H1 (cell line): Measurements from ENCODE around the gene IQGAP1. TPM values are rescaled to one million over a fixed set of nuclear protein-coding genes. Genes with fewer than 3 reads are reported as not detected.

ENCODE experiments used
- CTCF ChIA-PET: fragments of 300-600 bp; sonication (Branson Sonifier 250); formaldehyde crosslinking; loops from one replicate; lab custom pipeline; 2021; ENCODE audit not compliant: partially characterized antibody; lab: Charles Lee
- POLR2A ChIA-PET: fragments of 300-600 bp; sonication (Branson Sonifier 250); formaldehyde crosslinking; loops from one replicate; lab custom pipeline; 2021; ENCODE audit warnings: inconsistent platforms; ENCODE audit not compliant: partially characterized antibody; lab: Charles Lee
- DNase-seq, 2 experiments: peaks; one replicate each; pipeline versions ENCODE4 v3.0.0 to v3.0.0-alpha.2; 2010 to 2022; ENCODE audit warnings: low spot score in 2 of 2, low read depth in 1 of 2, mixed read lengths in 1 of 2
- FAIRE-seq: peaks from 2 replicates; lab custom pipeline; 2011; peaks lifted over from hg19 to GRCh38; lab: Jason Lieb, UNC
- H2AFZ ChIP-seq: 2 replicates; pipeline ENCODE4 v1.8.1; 2012; ENCODE audit warnings: low read length, inconsistent platforms
- H2AK5ac ChIP-seq: 2 replicates; pipeline ENCODE4 v1.6.1; 2013; ENCODE audit warnings: low read depth, low read length
- H2BK120ac ChIP-seq: replicated peaks from 2 replicates; pipeline ENCODE3; 2013; ENCODE audit warnings: low read depth, low read length, inconsistent platforms
- H2BK12ac ChIP-seq: 2 replicates; pipeline ENCODE4 v1.6.1; 2013; ENCODE audit warnings: low read depth, low read length
- H2BK15ac ChIP-seq: 2 replicates; pipeline ENCODE4 v1.6.1; 2013; ENCODE audit warnings: low read length
- H2BK20ac ChIP-seq: 2 replicates; pipeline ENCODE4 v1.6.1; 2013; ENCODE audit warnings: low read length
- H2BK5ac ChIP-seq: 2 replicates; pipeline ENCODE4 v1.6.1; 2013; ENCODE audit warnings: low read depth, low read length
- H3K14ac ChIP-seq: 2 replicates; pipeline ENCODE4 v1.6.1; 2013; ENCODE audit warnings: inconsistent platforms; ENCODE audit not compliant: insufficient read length
- H3K18ac ChIP-seq: 2 replicates; pipeline ENCODE4 v1.6.1; 2013; ENCODE audit warnings: low read length; ENCODE audit errors: extremely low read depth
- H3K23ac ChIP-seq: 2 replicates; pipeline ENCODE4 v1.6.1; 2013; ENCODE audit warnings: inconsistent platforms; ENCODE audit not compliant: insufficient read length
- H3K23me2 ChIP-seq: 2 replicates; pipeline ENCODE4 v1.6.1; 2013; ENCODE audit warnings: low read depth, low read length
- H3K27ac ChIP-seq: 2 replicates; pipeline ENCODE4 v1.6.1; 2011; ENCODE audit warnings: low read depth, low read length, inconsistent platforms
- H3K27me3 ChIP-seq, 4 experiments: replicated peaks in 1 of 4; 1 replicate in 1 of 4; 2 replicates in 3 of 4; pipeline versions ENCODE4 v1.6.1 to v1.8.1; 2011 to 2013; ENCODE audit warnings: low read length in 3 of 4, mild to moderate bottlenecking in 3 of 4, inconsistent platforms in 2 of 4, mixed read lengths in 2 of 4, moderate library complexity in 1 of 4; ENCODE audit not compliant: control insufficient read depth in 3 of 4, insufficient read depth in 3 of 4; ENCODE audit errors: extremely low read depth in 1 of 4
- H3K36me3 ChIP-seq, 4 experiments: 2 replicates each; pipeline versions ENCODE4 v1.6.1 to v1.8.1; 2011 to 2013; ENCODE audit warnings: mild to moderate bottlenecking in 4 of 4, low read length in 3 of 4, moderate library complexity in 2 of 4, control low read depth in 1 of 4, inconsistent platforms in 1 of 4; ENCODE audit not compliant: insufficient read depth in 4 of 4, control insufficient read depth in 2 of 4
- H3K4ac ChIP-seq: replicated peaks from 2 replicates; pipeline ENCODE3; 2013; ENCODE audit warnings: low read length, low read depth, mixed read lengths, inconsistent platforms; ENCODE audit not compliant: insufficient read length
- H3K4me1 ChIP-seq, 4 experiments: replicated peaks in 1 of 4; 1 replicate in 1 of 4; 2 replicates in 3 of 4; pipeline versions ENCODE4 v1.6.1 to v1.8.1; 2011 to 2013; ENCODE audit warnings: low read length in 3 of 4, inconsistent platforms in 2 of 4, mixed read lengths in 1 of 4; ENCODE audit not compliant: insufficient read depth in 4 of 4, control insufficient read depth in 3 of 4
- H3K4me2 ChIP-seq, 2 experiments: 2 replicates each; pipeline versions ENCODE4 v1.6.1 to v1.8.1; 2011 to 2013; ENCODE audit warnings: low read depth in 2 of 2, low read length in 2 of 2, control low read depth in 1 of 2, inconsistent platforms in 1 of 2, mild to moderate bottlenecking in 1 of 2; ENCODE audit not compliant: insufficient read depth in 1 of 2
- H3K4me3 ChIP-seq, 4 experiments: fragments of 200-600, 300-600 bp in 1 of 4; sonication (generic), shearing (Covaris generic), sonication (Bioruptor Twin) in 1 of 4; 2 replicates each; pipeline versions ENCODE4 v1.5.1 to v1.8.1; 2011 to 2016; ENCODE audit warnings: low read length in 4 of 4, low read depth in 3 of 4, control low read depth in 2 of 4, inconsistent platforms in 2 of 4, mild to moderate bottlenecking in 2 of 4, mixed read lengths in 1 of 4, moderate library complexity in 1 of 4; ENCODE audit not compliant: insufficient read depth in 2 of 4; ENCODE audit errors: extremely low read depth in 1 of 4
- H3K56ac ChIP-seq: replicated peaks from 2 replicates; pipeline ENCODE3; 2013; ENCODE audit warnings: low read depth, mild to moderate bottlenecking, mixed read lengths, low read length, inconsistent platforms; ENCODE audit not compliant: insufficient read length
- H3K79me1 ChIP-seq: 2 replicates; pipeline ENCODE4 v1.6.1; 2013; ENCODE audit warnings: low read depth, low read length, control low read depth
- H3K79me2 ChIP-seq, 2 experiments: 2 replicates each; pipeline versions ENCODE4 v1.6.1 to v1.8.1; 2012 to 2013; ENCODE audit warnings: low read length in 2 of 2, mild to moderate bottlenecking in 2 of 2, inconsistent platforms in 1 of 2; ENCODE audit not compliant: insufficient read depth in 2 of 2, control insufficient read depth in 1 of 2
- H3K9ac ChIP-seq, 4 experiments: replicated peaks in 1 of 4; 1 replicate in 1 of 4; 2 replicates in 3 of 4; pipeline versions ENCODE4 v1.6.1 to v1.8.1; 2011 to 2013; ENCODE audit warnings: low read depth in 3 of 4, low read length in 3 of 4, control low read depth in 2 of 4, mild to moderate bottlenecking in 2 of 4, moderate library complexity in 2 of 4, inconsistent platforms in 1 of 4; ENCODE audit errors: extremely low read depth in 1 of 4
- H3K9me3 ChIP-seq, 2 experiments: 2 replicates each; pipeline versions ENCODE4 v1.6.1 to v1.8.1; 2012 to 2013; ENCODE audit warnings: mild to moderate bottlenecking in 2 of 2, moderate library complexity in 2 of 2, control low read depth in 1 of 2, inconsistent platforms in 1 of 2, low read depth in 1 of 2, low read length in 1 of 2, mixed read lengths in 1 of 2; ENCODE audit not compliant: insufficient read depth in 2 of 2
- H4K20me1 ChIP-seq, 2 experiments: replicated peaks in 1 of 2; 2 replicates each; pipeline versions ENCODE3 to v1.8.1; 2011 to 2013; ENCODE audit warnings: inconsistent platforms in 2 of 2, low read length in 2 of 2, mild to moderate bottlenecking in 1 of 2; ENCODE audit not compliant: insufficient read depth in 2 of 2, control insufficient read depth in 1 of 2
- H4K5ac ChIP-seq: 2 replicates; pipeline ENCODE4 v1.6.1; 2013; ENCODE audit warnings: low read length, low read depth, mixed read lengths, inconsistent platforms; ENCODE audit not compliant: insufficient read length
- H4K8ac ChIP-seq: 2 replicates; pipeline ENCODE4 v1.8.0; 2013; ENCODE audit warnings: mild to moderate bottlenecking, moderate library complexity, low read length, inconsistent platforms; ENCODE audit not compliant: insufficient read depth; ENCODE audit errors: extremely low read depth
- H4K91ac ChIP-seq: replicated peaks from 2 replicates; pipeline ENCODE3; 2013; ENCODE audit warnings: low read length, mixed read lengths, inconsistent platforms; ENCODE audit not compliant: insufficient read length
- BACH1 ChIP-seq: IDR thresholded peaks from 2 replicates; pipeline ENCODE4 v1.6.1; 2012; ENCODE audit warnings: low read length, improper control_type of control experiment
- BCL11A ChIP-seq, 2 experiments: IDR thresholded peaks; one replicate each; pipeline ENCODE4 v1.6.1; 2011; ENCODE audit warnings: low read depth in 2 of 2, low read length in 2 of 2, mild to moderate bottlenecking in 2 of 2
- CBX5 ChIP-seq: fragments of 300-800, 300-1000 bp; sonication (generic); IDR thresholded peaks from 2 replicates; pipeline ENCODE4 v1.7.1; 2016; ENCODE audit warnings: antibody characterized with exemption, low read length, low read depth
- CBX8 ChIP-seq: fragments of 300-800, 300-1000 bp; sonication (generic); IDR thresholded peaks from 2 replicates; pipeline ENCODE4 v1.7.1; 2016; ENCODE audit warnings: low read depth, low read length, borderline replicate concordance
- EGR1 ChIP-seq: IDR thresholded peaks from 2 replicates; pipeline ENCODE4 v1.6.1; 2011; ENCODE audit warnings: low read depth, low read length, borderline replicate concordance
- HDAC6 ChIP-seq: IDR thresholded peaks from one replicate; pipeline ENCODE4 v1.7.1; 2012; ENCODE audit warnings: low read depth, mild to moderate bottlenecking, inconsistent platforms, low read length, moderate library complexity
- NRF1 ChIP-seq: IDR thresholded peaks from 2 replicates; pipeline ENCODE4 v1.6.1; 2011; ENCODE audit warnings: mild to moderate bottlenecking, low read depth, low read length, improper control_type of control experiment
- POLR2A ChIP-seq, 2 experiments: IDR thresholded peaks; 1 replicate in 1 of 2; 2 replicates in 1 of 2; pipeline ENCODE4 v1.6.1; 2011; ENCODE audit warnings: low read depth in 2 of 2, low read length in 2 of 2, mild to moderate bottlenecking in 2 of 2; ENCODE audit errors: control extremely low read depth in 1 of 2
- SAP30 ChIP-seq: fragments of 300-600 bp; sonication (generic); IDR thresholded peaks from 2 replicates; pipeline ENCODE4 v1.7.1; 2012; ENCODE audit warnings: low read length, moderate library complexity, mild to moderate bottlenecking, inconsistent platforms; ENCODE audit not compliant: insufficient read depth, insufficient replicate concordance
- SIRT6 ChIP-seq: IDR thresholded peaks from one replicate; pipeline ENCODE4 v1.7.1; 2012; ENCODE audit warnings: low read length, inconsistent platforms
- SRF ChIP-seq: IDR thresholded peaks from 2 replicates; pipeline ENCODE4 v1.6.1; 2011; ENCODE audit warnings: mild to moderate bottlenecking, low read depth, low read length, moderate library complexity
- TCF12 ChIP-seq: IDR thresholded peaks from 2 replicates; pipeline ENCODE4 v1.6.1; 2011; ENCODE audit warnings: low read depth, mild to moderate bottlenecking, low read length
- WGBS, 2 experiments: shearing (Covaris generic) in 1 of 2; methylation state at CpG; one replicate each; pipeline versions ENCODE4 v1.1.6 to v1.1.7; 2013 to 2015; ENCODE audit warnings: low lambda C conversion rate in 2 of 2, mixed read lengths in 2 of 2, inconsistent platforms in 1 of 2, low coverage in 1 of 2, missing lambda C conversion rate in 1 of 2; ENCODE audit not compliant: insufficient replicate concordance in 2 of 2, insufficient coverage in 1 of 2, insufficient read length in 1 of 2; ENCODE audit errors: extremely low coverage in 1 of 2, missing lambda C conversion rate in 1 of 2; 5-methylcytosine and 5-hydroxymethylcytosine counted together
- polyA plus RNA-seq, 7 experiments: library from polyadenylated mRNA; depleted of rRNA in 3 of 7; stranded (reverse) in 5 of 7; unstranded in 2 of 7; fragments of >200 nt in 5 of 7; fragments of 200-250 nt in 2 of 7; gene quantifications; 1 replicate in 5 of 7; 2 replicates in 1 of 7; 4 replicates in 1 of 7; pipeline versions ENCODE4 v1.2.1 to v1.2.3, GENCODE V29; 2011 to 2013; ENCODE audit warnings: missing spikeins in 2 of 7, mixed read lengths in 2 of 7
- total RNA-seq: library from RNA; stranded (reverse); fragmentation: NEBNext Ultra II Directional; extraction: Animal tissue kit (Norgen Biotek cat#: 25700); gene quantifications from 2 replicates; pipeline ENCODE4 v1.2.1, GENCODE V29; 2021
- TF ChIP-seq, protein P1 (sequence below), 3 experiments: IDR thresholded peaks; 1 replicate in 2 of 3; 2 replicates in 1 of 3; pipeline versions ENCODE4 v1.5.1 to v1.6.1; 2011; ENCODE audit warnings: low read length in 3 of 3, mild to moderate bottlenecking in 3 of 3, inconsistent platforms in 2 of 3, low read depth in 1 of 3, moderate library complexity in 1 of 3; ENCODE audit not compliant: insufficient read depth in 1 of 3; ENCODE audit errors: control extremely low read depth in 1 of 3

The IQGAP1 gene
- total and polyA plus RNA-seq, 2 of the 8 experiments (the other 6 are each of a cell fraction or from before 2014, with no cell fraction given), result 56.0 to 138 TPM

DNA sequence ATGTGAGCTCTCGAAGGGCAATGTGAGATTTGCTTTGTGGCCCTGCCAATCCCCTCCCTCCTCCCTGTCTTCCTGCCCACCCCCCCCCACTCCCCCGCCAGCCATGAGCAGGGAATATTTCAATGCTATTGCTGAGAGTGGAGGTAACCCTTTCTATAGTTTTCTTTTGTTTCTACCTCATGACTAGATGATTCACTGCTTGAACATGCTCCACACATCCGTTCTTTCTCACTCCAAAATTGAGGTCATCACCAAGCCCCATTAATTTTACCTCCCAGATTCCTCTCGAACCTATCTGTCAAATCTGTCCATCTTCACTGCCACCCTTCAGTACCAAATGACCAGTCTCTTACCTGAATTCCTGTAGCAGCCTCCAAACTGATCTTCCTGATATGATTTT lies 23.8 kb upstream of the IQGAP1 start:
- Histone ChIP-seq H2BK20ac (no peak overlapping the region), H3K4ac (no peak overlapping the region), H3K79me1 (no peaks in the 10 kb centered on the region), H3K79me2 (no peaks in the 10 kb centered on the region), H3K4me1 (no peaks in the 10 kb centered on the region), H3K14ac (no peak overlapping the region), H2AFZ (no peak overlapping the region), H3K4me2 (no peak overlapping the region), H3K18ac (no peak overlapping the region), H3K27me3 (0 out of 7 replicates have a peak, but pooled peaks cover 0 to 3% (median 0%) of the 10 kb centered on the region in 4 experiments), H4K20me1 (no peaks in the 10 kb centered on the region), H2BK5ac (no peak overlapping the region), H3K27ac (no peak overlapping the region), H3K9ac (no peak overlapping the region), H3K23ac (no peak overlapping the region), H4K5ac (no peak overlapping the region), H2BK12ac (no peak overlapping the region), H3K23me2 (no peaks in the 10 kb centered on the region), H3K9me3 (no peaks in the 10 kb centered on the region), H2BK120ac (no peak overlapping the region), H2BK15ac (no peak overlapping the region), H4K91ac (no peak overlapping the region), H2AK5ac (no peak overlapping the region), H3K36me3 (no peaks in the 10 kb centered on the region), H3K4me3 (no peak overlapping the region), H4K8ac (no peak overlapping the region), H3K56ac (no peak overlapping the region)
- FAIRE-seq, result no peak
- CTCF ChIA-PET, result interaction anchor here (1.0 to 9.0 kb wide), 4 partner anchors 10 to 117 kb away, joined by 3 to 89 read pairs (median 11); no protein-coding TSS in a partner anchor
- WGBS, 2 experiments, result 74% methylated on average over 4 of the region's 4 CpGs; no CpG with 5 or more reads in 1 of the 2 experiments
- no peak for DNase-seq
- POLR2A ChIA-PET, result no interaction called here
- TF ChIP-seq, protein P1, sequence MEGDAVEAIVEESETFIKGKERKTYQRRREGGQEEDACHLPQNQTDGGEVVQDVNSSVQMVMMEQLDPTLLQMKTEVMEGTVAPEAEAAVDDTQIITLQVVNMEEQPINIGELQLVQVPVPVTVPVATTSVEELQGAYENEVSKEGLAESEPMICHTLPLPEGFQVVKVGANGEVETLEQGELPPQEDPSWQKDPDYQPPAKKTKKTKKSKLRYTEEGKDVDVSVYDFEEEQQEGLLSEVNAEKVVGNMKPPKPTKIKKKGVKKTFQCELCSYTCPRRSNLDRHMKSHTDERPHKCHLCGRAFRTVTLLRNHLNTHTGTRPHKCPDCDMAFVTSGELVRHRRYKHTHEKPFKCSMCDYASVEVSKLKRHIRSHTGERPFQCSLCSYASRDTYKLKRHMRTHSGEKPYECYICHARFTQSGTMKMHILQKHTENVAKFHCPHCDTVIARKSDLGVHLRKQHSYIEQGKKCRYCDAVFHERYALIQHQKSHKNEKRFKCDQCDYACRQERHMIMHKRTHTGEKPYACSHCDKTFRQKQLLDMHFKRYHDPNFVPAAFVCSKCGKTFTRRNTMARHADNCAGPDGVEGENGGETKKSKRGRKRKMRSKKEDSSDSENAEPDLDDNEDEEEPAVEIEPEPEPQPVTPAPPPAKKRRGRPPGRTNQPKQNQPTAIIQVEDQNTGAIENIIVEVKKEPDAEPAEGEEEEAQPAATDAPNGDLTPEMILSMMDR (IDR thresholded peaks at IDR 0.05; ENCODE audit: control extremely low read depth in 1 of 3, insufficient read depth in 1 of 3, low read depth in 1 of 3, low read length in 3 of 3), result no peak
- no peak for TF ChIP-seq SRF
- TF ChIP-seq EGR1, result no peak
- TF ChIP-seq BCL11A (IDR thresholded peaks at IDR 0.05; ENCODE audit: low read depth in 2 of 2, low read length in 2 of 2), result no peak
- TF ChIP-seq CBX8, result no peak
- no peak for TF ChIP-seq CBX5
- TF ChIP-seq HDAC6, result no peak
- no peak for TF ChIP-seq BACH1
- TF ChIP-seq SIRT6, result no peak
- no peak for TF ChIP-seq TCF12
- no peak for TF ChIP-seq POLR2A (IDR thresholded peaks at IDR 0.05; ENCODE audit: control extremely low read depth in 1 of 2, low read depth in 2 of 2, low read length in 2 of 2)
- TF ChIP-seq NRF1, result no peak
- TF ChIP-seq SAP30, result no peak
